BE2C (cell line): ENCODE data around the gene PGS1.

Source experiments
- DNase-seq: peaks from one replicate; pipeline ENCODE4 v3.0.0-alpha.2; 2020
- H3K27me3 ChIP-seq: fragments of 250-450 bp; sonication (Bioruptor Pico); 2 replicates; pipeline ENCODE4 v1.5.1; 2020; ENCODE audit warnings: mild to moderate bottlenecking
- H3K36me3 ChIP-seq: fragments of 250-450 bp; sonication (Bioruptor Pico); 2 replicates; pipeline ENCODE4 v1.5.1; 2020; ENCODE audit warnings: mild to moderate bottlenecking
- H3K4me1 ChIP-seq: fragments of 250-450 bp; sonication (Bioruptor Pico); 2 replicates; pipeline ENCODE4 v1.5.1; 2020
- H3K4me3 ChIP-seq: 2 replicates; pipeline ENCODE4 v1.5.1; 2011; ENCODE audit warnings: low read depth, low read length
- H3K9me3 ChIP-seq: fragments of 250-450 bp; sonication (Bioruptor Pico); 2 replicates; pipeline ENCODE4 v1.5.1; 2020
- CTCF ChIP-seq: IDR thresholded peaks from 2 replicates; pipeline ENCODE4 v1.5.1; 2012; ENCODE audit warnings: mild to moderate bottlenecking, low read depth, low read length

Gene PGS1

GRCh38 chr17:78422267-78422605 is 43.8 kb downstream of the PGS1 start:
- Histone ChIP-seq H3K27me3 (no peaks in the 10 kb centered on the region), H3K4me3 (no peak overlapping the region), H3K4me1 (no peaks in the 10 kb centered on the region), H3K9me3 (no peaks in the 10 kb centered on the region), H3K36me3 (peaks cover 33% of the 10 kb centered on the region)
- no peak for TF ChIP-seq CTCF
- DNase-seq = no peak

- H3K36me3 ChIP-seq = peaks cover 33% of the 10 kb centered on the region
- no peaks in the 10 kb centered on the region for H3K27me3 ChIP-seq
- H3K9me3 ChIP-seq = no peaks in the 10 kb centered on the region
- no peak for DNase-seq
- H3K4me1 ChIP-seq = no peaks in the 10 kb centered on the region
- TF ChIP-seq CTCF = no peak
- H3K4me3 ChIP-seq = no peak overlapping the region
Measured at GRCh38 chr17:78422872-78423588, 44.6 kb downstream of the PGS1 start.

- DNase-seq = no peak
- H3K9me3 ChIP-seq = no peaks in the 10 kb centered on the region
- TF ChIP-seq CTCF = no peak
- no peak overlapping the region for H3K4me3 ChIP-seq
- peaks cover 33% of the 10 kb centered on the region for H3K36me3 ChIP-seq
- H3K4me1 ChIP-seq = no peaks in the 10 kb centered on the region
- no peaks in the 10 kb centered on the region for H3K27me3 ChIP-seq
Measured at GRCh38 chr17:78423961-78424675, 45.7 kb downstream of the PGS1 start.

GRCh38 chr17:78425429-78425828 is 47.0 kb downstream of the PGS1 start:
- no peak for TF ChIP-seq CTCF
- H3K36me3 ChIP-seq = peaks cover 28% of the 10 kb centered on the region

GRCh38 chr17:78426293-78426879 is 47.9 kb downstream of the PGS1 start:
- no peaks in the 10 kb centered on the region for H3K27me3 ChIP-seq
- no peak for TF ChIP-seq CTCF
- DNase-seq = no peak
- no peak overlapping the region for H3K4me3 ChIP-seq
- H3K4me1 ChIP-seq = no peaks in the 10 kb centered on the region
- peaks cover 25% of the 10 kb centered on the region for H3K36me3 ChIP-seq
- no peaks in the 10 kb centered on the region for H3K9me3 ChIP-seq

More at GRCh38 chr17:78425429-78425828, 47.0 kb downstream of the PGS1 start:
- no peaks in the 10 kb centered on the region for H3K27me3 ChIP-seq
- DNase-seq = no peak
- H3K4me3 ChIP-seq = no peak overlapping the region
- H3K9me3 ChIP-seq = no peaks in the 10 kb centered on the region
- no peaks in the 10 kb centered on the region for H3K4me1 ChIP-seq

- no peak for DNase-seq
- Histone ChIP-seq H3K4me3 (no peak overlapping the region), H3K36me3 (peaks cover 20% of the 10 kb centered on the region), H3K27me3 (no peaks in the 10 kb centered on the region), H3K4me1 (no peaks in the 10 kb centered on the region), H3K9me3 (no peaks in the 10 kb centered on the region)
- TF ChIP-seq CTCF = no peak
Measured at GRCh38 chr17:78427140-78427539, 48.7 kb downstream of the PGS1 start.
